ENCODE measurements around the gene SENP3. TPM values are rescaled to one million over a fixed set of nuclear protein-coding genes. Genes with fewer than 3 reads are reported as not detected.

Gene SENP3
- total RNA-seq, 1 donor from 2014 or later = 102 TPM

GRCh38 chr17:7575481-7575883, 13.8 kb downstream of the SENP3 start:
- FAIRE-seq = no peak

GRCh38 chr17:7575959-7576358, 14.2 kb downstream of the SENP3 start:
- DNase-seq (ENCODE audit: low spot score in 2 of 2) (no peak), FAIRE-seq (no peak)

More at GRCh38 chr17:7575481-7575883, 13.8 kb downstream of the SENP3 start:
- DNase-seq (ENCODE audit: low spot score in 2 of 2) = no peak

- no peak for DNase-seq (ENCODE audit: low spot score in 2 of 2)
- FAIRE-seq = no peak
Observed at GRCh38 chr17:7576432-7576937, 14.8 kb downstream of the SENP3 start.

GRCh38 chr17:7577327-7578199, 15.8 kb downstream of the SENP3 start:
- DNase-seq (ENCODE audit: low spot score in 2 of 2) (no peak), FAIRE-seq (no peak)

- DNase-seq (ENCODE audit: low spot score in 2 of 2) (peak in 1 of 2 donors; percentile 72), FAIRE-seq (no peak)
Observed at GRCh38 chr17:7579001-7579833, 17.5 kb downstream of the SENP3 start, which contains the start of gene CD68. Gene CD68 (plus strand): TSS chr17:7579638. CDS start chr17:7579678, 40 bp downstream.

- no peak for DNase-seq (ENCODE audit: low spot score in 2 of 2)
- FAIRE-seq = no peak
Observed at GRCh38 chr17:7579834-7580603, 18.3 kb downstream of the SENP3 start.

- FAIRE-seq = no peak
- no peak for DNase-seq (ENCODE audit: low spot score in 2 of 2)
Observed at GRCh38 chr17:7580604-7581575, 19.2 kb downstream of the SENP3 start.

- DNase-seq (ENCODE audit: low spot score in 2 of 2) (no peak), FAIRE-seq (no peak)
Observed at GRCh38 chr17:7582396-7583252, 20.9 kb downstream of the SENP3 start.

GRCh38 chr17:7583253-7584109, 21.8 kb downstream of the SENP3 start, which contains the start of gene MPDU1:
Gene MPDU1 (plus strand): TSS chr17:7583852. CDS start chr17:7583863, 11 bp downstream.
- FAIRE-seq = no peak

GRCh38 chr17:7586673-7587419, 25.1 kb downstream of the SENP3 start:
- FAIRE-seq (no peak), DNase-seq (ENCODE audit: low spot score in 2 of 2) (no peak)

More at GRCh38 chr17:7583253-7584109, 21.8 kb downstream of the SENP3 start, which contains the start of gene MPDU1:
- peak; percentile 87 to 89 for DNase-seq (ENCODE audit: low spot score in 2 of 2)

- FAIRE-seq = no peak
- no peak for DNase-seq (ENCODE audit: low spot score in 2 of 2)
Observed at GRCh38 chr17:7587420-7588151, 25.9 kb downstream of the SENP3 start.

- DNase-seq (ENCODE audit: low spot score in 2 of 2) (peak in 1 of 2 donors; percentile 57), FAIRE-seq (no peak)
Observed at GRCh38 chr17:7588553-7589203, 27.0 kb downstream of the SENP3 start.

- FAIRE-seq (no peak), DNase-seq (ENCODE audit: low spot score in 2 of 2) (peak; percentile 88 to 96)
Observed at GRCh38 chr17:7589204-7589868, 27.6 kb downstream of the SENP3 start.

GRCh38 chr17:7589891-7590691, 28.4 kb downstream of the SENP3 start, which contains the start of gene SOX15:
Gene SOX15 (minus strand): TSS chr17:7590094. CDS start chr17:7589676, 418 bp downstream.
- DNase-seq (ENCODE audit: low spot score in 2 of 2) (no peak), FAIRE-seq (no peak)

Data from frontal cortex (tissue), 4 donors.